SK-N-SH treated with all-trans-retinoic acid at 6 μM for 48 hours (cell line): ENCODE measurements around the gene HBG2.

ENCODE experiments used
- ATAC-seq: fragments of 200-7000 bp; cut with Tn5 transposase; 3 replicates; pipeline ENCODE4 v1.9.1; 2020; ENCODE audit warnings: mild to moderate bottlenecking, moderate library complexity
- ARNTL ChIP-seq: fragments of 450-650 bp; formaldehyde crosslinking; IDR thresholded peaks from 2 replicates; pipeline ENCODE4 v1.5.0; 2020; ENCODE audit warnings: low read depth, mild to moderate bottlenecking, moderate library complexity, borderline replicate concordance
- BACH2 ChIP-seq: fragments of 250-450 bp; sonication (Bioruptor Pico); IDR thresholded peaks from 2 replicates; pipeline ENCODE4 v1.9.0; 2021; ENCODE audit warnings: mild to moderate bottlenecking, borderline replicate concordance
- CSDC2 ChIP-seq: fragments of 250-450 bp; sonication (Bioruptor Pico); IDR thresholded peaks from 2 replicates; pipeline ENCODE4 v1.5.0; 2020; ENCODE audit warnings: mild to moderate bottlenecking, moderate library complexity
- ESRRG ChIP-seq: fragments of 250-450 bp; sonication (Bioruptor Pico); IDR thresholded peaks from 2 replicates; pipeline ENCODE4 v1.6.1; 2021; ENCODE audit warnings: mild to moderate bottlenecking
- GLIS3 ChIP-seq: fragments of 250-450 bp; sonication (Bioruptor Pico); IDR thresholded peaks from 2 replicates; pipeline ENCODE4 v1.5.0; 2020; ENCODE audit warnings: mild to moderate bottlenecking, moderate library complexity
- ISL1 ChIP-seq: fragments of 250-450 bp; sonication (Bioruptor Pico); IDR thresholded peaks from 2 replicates; pipeline ENCODE4 v2.1.2; 2022; ENCODE audit warnings: mild to moderate bottlenecking, moderate library complexity
- OSR1 ChIP-seq: fragments of 250-450 bp; sonication (Bioruptor Pico); IDR thresholded peaks from 2 replicates; pipeline ENCODE4 v1.8.0; 2022; ENCODE audit warnings: moderate library complexity, mild to moderate bottlenecking, inconsistent platforms
- PATZ1 ChIP-seq: fragments of 250-450 bp; sonication (Bioruptor Pico); IDR thresholded peaks from 2 replicates; pipeline ENCODE4 v1.8.0; 2020; ENCODE audit warnings: mild to moderate bottlenecking, moderate library complexity, borderline replicate concordance
- PPARA ChIP-seq: fragments of 250-450 bp; sonication (Bioruptor Pico); IDR thresholded peaks from 2 replicates; pipeline ENCODE4 v1.5.0; 2020; ENCODE audit warnings: mild to moderate bottlenecking, borderline replicate concordance
- SNAI2 ChIP-seq: fragments of 250-450 bp; sonication (Bioruptor Pico); IDR thresholded peaks from 2 replicates; pipeline ENCODE4 v1.5.0; 2020; ENCODE audit warnings: mild to moderate bottlenecking, moderate library complexity
- TCF4 ChIP-seq: fragments of 250-450 bp; sonication (Bioruptor Pico); IDR thresholded peaks from 2 replicates; pipeline ENCODE4 v1.8.0; 2021; ENCODE audit warnings: mild to moderate bottlenecking, moderate library complexity, borderline replicate concordance
- TOX ChIP-seq: fragments of 250-450 bp; sonication (Bioruptor Pico); IDR thresholded peaks from 2 replicates; pipeline ENCODE4 v1.8.0; 2021; ENCODE audit warnings: mild to moderate bottlenecking, moderate library complexity, borderline replicate concordance
- TSHZ2 ChIP-seq: fragments of 250-450 bp; sonication (Bioruptor Pico); IDR thresholded peaks from 2 replicates; pipeline ENCODE4 v1.5.0; 2020; ENCODE audit warnings: mild to moderate bottlenecking, moderate library complexity
- ZC3H10 ChIP-seq: fragments of 250-450 bp; sonication (Bioruptor Pico); IDR thresholded peaks from 2 replicates; pipeline ENCODE4 v1.5.1; 2021; ENCODE audit warnings: mild to moderate bottlenecking, moderate library complexity
- ZFP3 ChIP-seq: fragments of 250-450 bp; sonication (Bioruptor Pico); IDR thresholded peaks from 2 replicates; pipeline ENCODE4 v1.5.0; 2020; ENCODE audit warnings: mild to moderate bottlenecking, moderate library complexity
- ZFP30 ChIP-seq: fragments of 450-650 bp; formaldehyde crosslinking; IDR thresholded peaks from 2 replicates; pipeline ENCODE4 v1.5.0; 2022; ENCODE audit warnings: mild to moderate bottlenecking, moderate library complexity
- ZNF565 ChIP-seq: fragments of 450-650 bp; formaldehyde crosslinking; conservative IDR thresholded peaks from 2 replicates; pipeline ENCODE4 v1.5.0; 2020; ENCODE audit warnings: low read depth, mild to moderate bottlenecking, moderate library complexity
- ZNF70 ChIP-seq: fragments of 450-650 bp; formaldehyde crosslinking; IDR thresholded peaks from 2 replicates; pipeline ENCODE4 v1.5.0; 2020; ENCODE audit warnings: mild to moderate bottlenecking, moderate library complexity
- ZNF8 ChIP-seq: fragments of 450-650 bp; formaldehyde crosslinking; IDR thresholded peaks from 2 replicates; pipeline ENCODE4 v1.5.0; 2020; ENCODE audit warnings: mild to moderate bottlenecking, moderate library complexity
- TF ChIP-seq, protein P1 (sequence below): fragments of 250-450 bp; sonication (Bioruptor Pico); IDR thresholded peaks from 2 replicates; pipeline ENCODE4 v1.5.1; 2021; ENCODE audit warnings: mild to moderate bottlenecking, moderate library complexity
- TF ChIP-seq, protein P2 (sequence below): fragments of 250-450 bp; sonication (Bioruptor Pico); IDR thresholded peaks from 2 replicates; pipeline ENCODE4 v1.5.1; 2020; ENCODE audit warnings: low read depth, mild to moderate bottlenecking, moderate library complexity

Gene HBG2

DNA sequence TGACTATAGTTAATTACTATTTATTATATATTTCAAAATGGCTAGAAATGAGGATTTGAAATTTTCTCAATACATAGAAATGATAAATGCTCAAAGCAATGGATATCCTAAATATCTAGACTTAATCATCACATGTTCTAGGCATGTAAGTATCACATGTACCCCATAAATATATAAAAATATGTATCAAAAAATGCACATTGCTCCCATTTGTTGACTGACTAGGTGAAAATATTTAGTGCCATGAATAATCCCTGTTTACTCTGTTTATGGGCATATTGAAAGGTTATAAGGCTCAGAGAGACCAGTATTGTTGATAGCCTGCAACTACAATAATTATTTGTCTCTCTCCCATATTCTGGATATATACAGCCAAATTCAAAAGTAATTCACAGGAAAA lies 12.0 kb upstream of the HBG2 start:
- ATAC-seq: no peak

GRCh38 chr11:5265832-5266231 lies 11.3 kb upstream of the HBG2 start:
- ATAC-seq: no peak
- no peak for TF ChIP-seq ZFP3 (CRISPR knock-in tag)
- TF ChIP-seq ZFP30 (CRISPR knock-in tag): no peak
- TF ChIP-seq BACH2: no peak
- TF ChIP-seq ZNF70: no peak
- no peak for TF ChIP-seq SNAI2 (CRISPR knock-in tag)
- TF ChIP-seq CSDC2 (CRISPR knock-in tag): no peak
- no peak for TF ChIP-seq TOX
- TF ChIP-seq, protein P1, sequence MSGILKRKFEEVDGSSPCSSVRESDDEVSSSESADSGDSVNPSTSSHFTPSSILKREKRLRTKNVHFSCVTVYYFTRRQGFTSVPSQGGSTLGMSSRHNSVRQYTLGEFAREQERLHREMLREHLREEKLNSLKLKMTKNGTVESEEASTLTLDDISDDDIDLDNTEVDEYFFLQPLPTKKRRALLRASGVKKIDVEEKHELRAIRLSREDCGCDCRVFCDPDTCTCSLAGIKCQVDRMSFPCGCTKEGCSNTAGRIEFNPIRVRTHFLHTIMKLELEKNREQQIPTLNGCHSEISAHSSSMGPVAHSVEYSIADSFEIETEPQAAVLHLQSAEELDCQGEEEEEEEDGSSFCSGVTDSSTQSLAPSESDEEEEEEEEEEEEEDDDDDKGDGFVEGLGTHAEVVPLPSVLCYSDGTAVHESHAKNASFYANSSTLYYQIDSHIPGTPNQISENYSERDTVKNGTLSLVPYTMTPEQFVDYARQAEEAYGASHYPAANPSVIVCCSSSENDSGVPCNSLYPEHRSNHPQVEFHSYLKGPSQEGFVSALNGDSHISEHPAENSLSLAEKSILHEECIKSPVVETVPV (CRISPR knock-in tag): no peak
- TF ChIP-seq PPARA (CRISPR knock-in tag): no peak
- TF ChIP-seq OSR1 (CRISPR knock-in tag): no peak
- no peak for TF ChIP-seq TSHZ2 (CRISPR knock-in tag)
- TF ChIP-seq PATZ1: no peak
- TF ChIP-seq ZC3H10: no peak
- no peak for TF ChIP-seq TCF4 (CRISPR knock-in tag)
- no peak for TF ChIP-seq ISL1 (CRISPR knock-in tag)
- TF ChIP-seq GLIS3: no peak
- TF ChIP-seq, protein P2, sequence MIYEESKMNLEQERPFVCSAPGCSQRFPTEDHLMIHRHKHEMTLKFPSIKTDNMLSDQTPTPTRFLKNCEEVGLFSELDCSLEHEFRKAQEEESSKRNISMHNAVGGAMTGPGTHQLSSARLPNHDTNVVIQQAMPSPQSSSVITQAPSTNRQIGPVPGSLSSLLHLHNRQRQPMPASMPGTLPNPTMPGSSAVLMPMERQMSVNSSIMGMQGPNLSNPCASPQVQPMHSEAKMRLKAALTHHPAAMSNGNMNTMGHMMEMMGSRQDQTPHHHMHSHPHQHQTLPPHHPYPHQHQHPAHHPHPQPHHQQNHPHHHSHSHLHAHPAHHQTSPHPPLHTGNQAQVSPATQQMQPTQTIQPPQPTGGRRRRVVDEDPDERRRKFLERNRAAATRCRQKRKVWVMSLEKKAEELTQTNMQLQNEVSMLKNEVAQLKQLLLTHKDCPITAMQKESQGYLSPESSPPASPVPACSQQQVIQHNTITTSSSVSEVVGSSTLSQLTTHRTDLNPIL (CRISPR knock-in tag): no peak
- TF ChIP-seq ESRRG (CRISPR knock-in tag): no peak
- no peak for TF ChIP-seq ARNTL (CRISPR knock-in tag)

More for the DNA sequence above, 12.0 kb upstream of the HBG2 start:
- TF ChIP-seq ZNF8 (CRISPR knock-in tag) (no peak), BACH2 (no peak), ZNF565 (CRISPR knock-in tag) (no peak)
- TF ChIP-seq, protein P1 (CRISPR knock-in tag): no peak
- TF ChIP-seq, protein P2 (CRISPR knock-in tag): no peak
